ENCODE measurements around the gene ASCC3.

Gene ASCC3

DNA sequence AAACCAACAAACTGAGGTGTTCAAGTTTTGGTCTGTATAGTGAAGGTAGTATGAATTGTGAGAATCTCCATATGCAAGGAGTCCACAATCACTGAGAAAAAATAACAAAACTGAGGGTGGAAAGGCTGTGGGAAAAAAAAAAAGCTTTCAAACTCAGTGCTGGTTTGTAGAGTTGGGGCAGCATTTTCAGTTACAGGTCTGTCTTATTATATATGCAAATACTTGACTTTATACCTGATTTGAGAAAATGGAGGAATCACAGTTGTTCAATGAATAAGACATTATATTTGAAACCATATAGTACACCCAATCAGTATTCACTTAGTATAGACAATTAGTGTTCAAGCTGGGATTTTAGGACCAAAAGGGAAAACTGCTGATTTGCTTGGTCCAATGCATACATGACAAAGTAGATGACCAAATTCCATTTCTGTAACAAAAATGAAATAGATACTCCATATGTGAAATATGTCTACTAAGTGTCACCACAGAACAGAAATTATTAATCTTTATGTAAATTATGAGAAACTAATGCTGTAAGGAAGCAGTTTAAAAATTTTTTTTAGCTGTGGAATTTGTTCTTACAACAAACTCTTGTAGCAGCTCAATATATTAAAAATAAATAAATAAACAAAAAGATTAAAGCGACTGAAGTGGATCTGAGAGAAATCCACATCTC, 187.7 kb downstream of the ASCC3 start:
- TF ChIP-seq, protein P1, sequence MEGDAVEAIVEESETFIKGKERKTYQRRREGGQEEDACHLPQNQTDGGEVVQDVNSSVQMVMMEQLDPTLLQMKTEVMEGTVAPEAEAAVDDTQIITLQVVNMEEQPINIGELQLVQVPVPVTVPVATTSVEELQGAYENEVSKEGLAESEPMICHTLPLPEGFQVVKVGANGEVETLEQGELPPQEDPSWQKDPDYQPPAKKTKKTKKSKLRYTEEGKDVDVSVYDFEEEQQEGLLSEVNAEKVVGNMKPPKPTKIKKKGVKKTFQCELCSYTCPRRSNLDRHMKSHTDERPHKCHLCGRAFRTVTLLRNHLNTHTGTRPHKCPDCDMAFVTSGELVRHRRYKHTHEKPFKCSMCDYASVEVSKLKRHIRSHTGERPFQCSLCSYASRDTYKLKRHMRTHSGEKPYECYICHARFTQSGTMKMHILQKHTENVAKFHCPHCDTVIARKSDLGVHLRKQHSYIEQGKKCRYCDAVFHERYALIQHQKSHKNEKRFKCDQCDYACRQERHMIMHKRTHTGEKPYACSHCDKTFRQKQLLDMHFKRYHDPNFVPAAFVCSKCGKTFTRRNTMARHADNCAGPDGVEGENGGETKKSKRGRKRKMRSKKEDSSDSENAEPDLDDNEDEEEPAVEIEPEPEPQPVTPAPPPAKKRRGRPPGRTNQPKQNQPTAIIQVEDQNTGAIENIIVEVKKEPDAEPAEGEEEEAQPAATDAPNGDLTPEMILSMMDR (IDR thresholded peaks at IDR 0.05): no peak
- no peaks in the 10 kb centered on the region for H3K4me1 ChIP-seq
- DNase-seq: no peak
- intact Hi-C loops (cut with DNase I; ENCODE audit: low total_unique reads): no loop called here
- no peaks in the 10 kb centered on the region for H3K9me3 ChIP-seq
- H3K36me3 ChIP-seq: no peaks in the 10 kb centered on the region
- H3K4me3 ChIP-seq: no peak overlapping the region
- H3K27me3 ChIP-seq: no peaks in the 10 kb centered on the region
- H3K27ac ChIP-seq: no peak overlapping the region

DNA sequence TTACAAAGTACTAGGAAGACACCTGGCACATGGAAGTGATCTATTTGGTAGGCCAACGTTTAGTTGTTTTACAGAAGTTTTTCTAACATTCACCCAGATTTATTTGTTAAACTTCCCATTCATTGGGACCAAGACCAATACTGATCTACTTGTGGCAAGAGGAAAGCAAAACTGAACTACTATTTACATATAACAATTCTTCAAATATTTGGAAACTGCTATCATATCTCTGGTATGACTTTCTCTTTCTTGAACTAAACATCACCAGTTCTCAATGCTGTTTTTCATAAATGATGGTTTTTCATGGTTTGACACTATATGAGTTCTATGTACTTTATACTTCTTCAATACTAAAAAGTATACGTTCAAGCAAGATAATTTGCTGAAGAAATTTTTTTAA, 189.2 kb downstream of the ASCC3 start:
- intact Hi-C loops (cut with DNase I; ENCODE audit: low total_unique reads): no loop called here
- TF ChIP-seq, protein P1 (IDR thresholded peaks at IDR 0.05): no peak
- no peak overlapping the region for H3K4me3 ChIP-seq
- no peaks in the 10 kb centered on the region for H3K9me3 ChIP-seq
- H3K27ac ChIP-seq: no peak overlapping the region
- DNase-seq: no peak
- no peaks in the 10 kb centered on the region for H3K36me3 ChIP-seq
- no peaks in the 10 kb centered on the region for H3K27me3 ChIP-seq
- no peaks in the 10 kb centered on the region for H3K4me1 ChIP-seq

DNA sequence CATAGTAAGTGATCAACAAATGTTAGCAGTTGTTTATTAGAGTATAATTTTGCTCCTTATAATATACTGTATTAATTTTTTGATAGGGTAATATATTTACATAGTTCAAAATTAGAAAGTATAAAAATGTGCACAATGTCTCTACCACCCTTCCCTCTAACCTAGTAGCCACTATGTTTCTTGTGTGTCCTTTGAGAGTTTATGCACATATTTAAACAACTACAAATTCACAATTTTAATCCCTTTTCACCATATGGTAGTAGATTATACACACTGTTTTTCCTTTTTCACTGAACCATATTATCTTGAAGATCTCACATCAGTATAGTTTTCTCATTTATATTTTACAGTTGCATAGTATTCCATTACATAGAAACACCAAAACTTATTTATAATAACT, 194.9 kb downstream of the ASCC3 start:
- intact Hi-C loops (cut with DNase I; ENCODE audit: low total_unique reads): no loop called here
- no peak for DNase-seq
- no peak overlapping the region for H3K27ac ChIP-seq
- H3K27me3 ChIP-seq: no peaks in the 10 kb centered on the region
- H3K4me3 ChIP-seq: no peak overlapping the region
- TF ChIP-seq, protein P1 (IDR thresholded peaks at IDR 0.05): no peak
- H3K36me3 ChIP-seq: no peaks in the 10 kb centered on the region
- no peaks in the 10 kb centered on the region for H3K4me1 ChIP-seq
- no peaks in the 10 kb centered on the region for H3K9me3 ChIP-seq

DNA sequence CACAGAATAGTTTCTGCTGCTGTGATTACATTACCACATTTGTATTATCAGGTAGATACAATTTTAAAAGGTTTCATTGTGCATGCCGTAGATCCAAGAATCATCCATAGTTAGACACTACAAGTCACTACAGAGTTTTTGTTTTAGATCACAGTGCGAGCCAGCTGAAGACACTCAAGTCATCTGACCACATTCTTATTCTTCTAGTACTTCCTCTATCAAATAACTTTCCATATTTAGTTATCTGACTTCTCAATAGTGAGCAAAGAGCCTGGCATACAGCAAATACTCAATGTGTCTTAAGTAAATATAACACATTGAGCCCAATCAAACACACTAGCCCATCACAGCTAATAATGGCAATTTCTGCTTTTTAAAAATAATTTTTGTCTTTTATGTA, 195.4 kb downstream of the ASCC3 start:
- no peaks in the 10 kb centered on the region for H3K4me1 ChIP-seq
- H3K4me3 ChIP-seq: no peak overlapping the region
- DNase-seq: no peak
- no peaks in the 10 kb centered on the region for H3K36me3 ChIP-seq
- intact Hi-C loops (cut with DNase I; ENCODE audit: low total_unique reads): no loop called here
- TF ChIP-seq, protein P1 (IDR thresholded peaks at IDR 0.05): no peak
- H3K27me3 ChIP-seq: no peaks in the 10 kb centered on the region
- no peaks in the 10 kb centered on the region for H3K9me3 ChIP-seq
- no peak overlapping the region for H3K27ac ChIP-seq

DNA sequence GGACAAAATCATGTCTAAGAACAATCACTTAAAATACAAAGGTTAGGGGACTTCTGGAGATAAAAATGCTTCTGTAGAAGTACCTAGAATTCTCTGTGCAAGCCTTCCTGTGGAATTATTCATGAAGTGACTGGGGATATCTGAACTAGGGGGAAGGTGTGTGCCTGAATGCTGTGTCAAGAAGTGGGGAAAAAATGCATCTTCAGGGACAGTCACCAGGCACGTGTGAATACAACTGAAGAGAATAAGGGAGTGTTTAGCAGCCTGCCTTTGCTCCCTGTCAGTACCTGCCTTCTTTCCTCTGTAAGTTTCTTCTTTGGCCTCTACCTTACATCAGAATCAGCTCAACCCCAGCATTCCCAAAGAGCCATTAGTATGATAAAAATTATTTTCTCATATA, 201.0 kb downstream of the ASCC3 start:
- no peaks in the 10 kb centered on the region for H3K9me3 ChIP-seq
- H3K27ac ChIP-seq: no peak overlapping the region
- no peak overlapping the region for H3K4me3 ChIP-seq
- intact Hi-C loops (cut with DNase I; ENCODE audit: low total_unique reads): no loop called here
- H3K4me1 ChIP-seq: no peaks in the 10 kb centered on the region
- H3K36me3 ChIP-seq: peaks cover 0 to 5% (median 0%) of the 10 kb centered on the region in 3 donors
- no peaks in the 10 kb centered on the region for H3K27me3 ChIP-seq
- no peak for DNase-seq
- TF ChIP-seq, protein P1 (IDR thresholded peaks at IDR 0.05): no peak

DNA sequence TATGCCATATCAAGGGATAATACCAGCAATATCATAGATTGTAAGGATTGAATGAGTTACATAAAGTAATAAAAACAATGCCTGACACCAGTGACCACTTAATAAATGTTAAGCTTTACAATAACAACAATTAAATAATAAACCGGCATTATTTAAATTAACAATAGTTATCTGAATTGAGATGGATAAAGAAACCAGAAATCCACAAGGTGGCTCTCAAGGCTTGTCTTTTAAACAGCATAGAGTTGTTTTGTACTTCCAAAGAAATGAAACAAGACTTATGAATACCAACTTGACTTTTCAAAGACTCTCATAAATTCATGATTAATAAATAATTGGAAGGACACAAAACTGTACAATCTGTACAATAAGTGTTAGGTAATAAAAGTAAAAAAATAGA, 203.1 kb downstream of the ASCC3 start:
- Histone ChIP-seq H3K4me1 (no peaks in the 10 kb centered on the region), H3K9me3 (no peaks in the 10 kb centered on the region), H3K36me3 (peaks cover 0 to 5% (median 0%) of the 10 kb centered on the region in 3 donors), H3K4me3 (no peak overlapping the region), H3K27ac (no peak overlapping the region), H3K27me3 (no peaks in the 10 kb centered on the region)
- no peak for DNase-seq
- intact Hi-C loops (cut with DNase I; ENCODE audit: low total_unique reads): no loop called here
- TF ChIP-seq, protein P1 (IDR thresholded peaks at IDR 0.05): peak in 1 of 2 experiments; percentile 7

All from tibial artery (tissue), 4 donors.